Tibial nerve (tissue), 4 donors: ENCODE data around the gene PPM1H.

Source experiments
- EP300 ChIP-seq, 2 donors: sonication (generic); formaldehyde crosslinking; IDR thresholded peaks; one replicate each; pipeline ENCODE4 v1.6.1; 2017; ENCODE audit warnings: antibody characterized with exemption in 2 of 2, mild to moderate bottlenecking in 1 of 2
- POLR2A ChIP-seq, 2 donors: fragments of 450-650 bp; IDR thresholded peaks; one replicate each; pipeline ENCODE4 v1.6.1; 2017; ENCODE audit warnings: antibody characterized with exemption in 2 of 2, mild to moderate bottlenecking in 2 of 2, moderate library complexity in 2 of 2
- TF ChIP-seq, protein P1 (sequence below), 5 experiments: fragments of 200-600 bp in 3 of 5; fragments of 450-650 bp in 2 of 5; sonication (generic) in 3 of 5; IDR thresholded peaks; one replicate each; pipeline ENCODE4 v1.5.1; 2016 to 2019; ENCODE audit warnings: antibody characterized with exemption in 5 of 5, mild to moderate bottlenecking in 3 of 5, moderate library complexity in 2 of 5

DNA sequence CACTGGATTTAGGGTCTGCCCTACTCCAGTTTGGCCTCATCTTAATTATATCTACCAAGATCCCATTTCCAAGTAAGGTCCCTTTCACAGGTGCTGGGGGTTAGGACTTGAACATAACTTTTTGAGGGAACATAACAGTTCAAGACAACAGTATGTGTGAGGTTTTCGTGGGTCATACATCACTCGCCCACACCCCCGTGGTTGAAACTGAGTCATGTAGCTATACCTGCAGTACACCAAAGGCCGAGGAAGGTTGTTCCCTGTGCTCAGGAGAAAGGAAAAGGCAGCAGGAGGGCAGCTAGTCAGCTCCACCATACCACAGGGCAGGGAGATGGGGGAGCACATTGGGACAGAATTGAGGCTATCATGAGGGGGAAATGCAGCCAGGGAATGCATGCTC, 167.0 kb downstream of the PPM1H start:
- TF ChIP-seq, protein P1, sequence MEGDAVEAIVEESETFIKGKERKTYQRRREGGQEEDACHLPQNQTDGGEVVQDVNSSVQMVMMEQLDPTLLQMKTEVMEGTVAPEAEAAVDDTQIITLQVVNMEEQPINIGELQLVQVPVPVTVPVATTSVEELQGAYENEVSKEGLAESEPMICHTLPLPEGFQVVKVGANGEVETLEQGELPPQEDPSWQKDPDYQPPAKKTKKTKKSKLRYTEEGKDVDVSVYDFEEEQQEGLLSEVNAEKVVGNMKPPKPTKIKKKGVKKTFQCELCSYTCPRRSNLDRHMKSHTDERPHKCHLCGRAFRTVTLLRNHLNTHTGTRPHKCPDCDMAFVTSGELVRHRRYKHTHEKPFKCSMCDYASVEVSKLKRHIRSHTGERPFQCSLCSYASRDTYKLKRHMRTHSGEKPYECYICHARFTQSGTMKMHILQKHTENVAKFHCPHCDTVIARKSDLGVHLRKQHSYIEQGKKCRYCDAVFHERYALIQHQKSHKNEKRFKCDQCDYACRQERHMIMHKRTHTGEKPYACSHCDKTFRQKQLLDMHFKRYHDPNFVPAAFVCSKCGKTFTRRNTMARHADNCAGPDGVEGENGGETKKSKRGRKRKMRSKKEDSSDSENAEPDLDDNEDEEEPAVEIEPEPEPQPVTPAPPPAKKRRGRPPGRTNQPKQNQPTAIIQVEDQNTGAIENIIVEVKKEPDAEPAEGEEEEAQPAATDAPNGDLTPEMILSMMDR (IDR thresholded peaks at IDR 0.05): no peak
- TF ChIP-seq POLR2A (IDR thresholded peaks at IDR 0.05): no peak
- TF ChIP-seq EP300 (IDR thresholded peaks at IDR 0.05): no peak
